Measurements from ENCODE around the gene POLD2. TPM values are rescaled to one million over a fixed set of nuclear protein-coding genes. Genes with fewer than 3 reads are reported as not detected.

Gene POLD2
- total RNA-seq, 1 donor from 2014 or later = 58.3 TPM

GRCh38 chr7:44065431-44066110, 57.8 kb downstream of the POLD2 start, which contains the start of gene PGAM2:
Gene PGAM2, minus strand, starts transcription at chr7:44065567. Its CDS starts 38 bp downstream, at chr7:44065529.
- DNase-seq (ENCODE audit: low read depth) = no peak

- DNase-seq (ENCODE audit: low read depth) = no peak
Measured at GRCh38 chr7:44064791-44065430, 58.4 kb downstream of the POLD2 start.

Other genes with a start within 250 kb of the POLD2 start
- gene URGCP, start 217.0 kb downstream of the POLD2 start, total RNA-seq = 37.0 and 40.6 TPM in 2 replicates
- 10.4 and 17.0 TPM in 2 replicates for gene UBE2D4, start 197.1 kb downstream of the POLD2 start, total RNA-seq
- gene SPDYE1, start 125.7 kb downstream of the POLD2 start, total RNA-seq = not detected in 2 replicates
- gene DBNL, start 78.8 kb downstream of the POLD2 start, total RNA-seq = 158 and 181 TPM in 2 replicates
- gene PGAM2, start 58.0 kb downstream of the POLD2 start, total RNA-seq = 0.15 TPM in 1 of 2 replicates, not detected in the other
- gene POLM, start 41.0 kb downstream of the POLD2 start, total RNA-seq = 8.0 and 15.3 TPM in 2 replicates
- gene AEBP1, start 19.2 kb downstream of the POLD2 start, total RNA-seq = 3.5 and 19.0 TPM in 2 replicates
- not detected in 2 replicates for gene MYL7, start 17.8 kb upstream of the POLD2 start, total RNA-seq
- gene GCK, start 65.9 kb upstream of the POLD2 start, total RNA-seq = 0.10 TPM in 1 of 2 replicates, not detected in the other
- gene YKT6, start 77.4 kb upstream of the POLD2 start, total RNA-seq = 85.9 and 116 TPM in 2 replicates
- 0.20 and 1.6 TPM in 2 replicates for gene CAMK2B, start 202.0 kb upstream of the POLD2 start, total RNA-seq

Measured in renal cortical epithelial cell (primary cell).